Fibroblast of lung (primary cell): ENCODE data around the gene CWH43. TPM values are rescaled to one million over a fixed set of nuclear protein-coding genes. Genes with fewer than 3 reads are reported as not detected.

ENCODE experiments used
- DNase-seq, 2 donors: peaks; one replicate each; pipeline versions ENCODE4 v3.0.0 to v3.0.0-alpha.2; 2010; ENCODE audit warnings: low read depth in 2 of 2
- H2AFZ ChIP-seq: 2 replicates; pipeline ENCODE4 v1.5.1; 2012; ENCODE audit warnings: low read length, control low read depth, inconsistent platforms
- H3K27ac ChIP-seq: 2 replicates; pipeline ENCODE4 v1.5.1; 2011; ENCODE audit warnings: low read length, control low read depth; ENCODE audit not compliant: insufficient read depth
- H3K27me3 ChIP-seq: 2 replicates; pipeline ENCODE4 v1.5.1; 2011; ENCODE audit warnings: mild to moderate bottlenecking, low read length; ENCODE audit not compliant: control insufficient read depth, insufficient read depth
- H3K36me3 ChIP-seq: 2 replicates; pipeline ENCODE4 v1.5.1; 2011; ENCODE audit warnings: low read length; ENCODE audit not compliant: control insufficient read depth, insufficient read depth
- H3K4me1 ChIP-seq: 2 replicates; pipeline ENCODE4 v1.5.1; 2011; ENCODE audit warnings: low read length; ENCODE audit not compliant: control insufficient read depth, insufficient read depth; ENCODE audit errors: extremely low read depth
- H3K4me2 ChIP-seq: 2 replicates; pipeline ENCODE4 v1.5.1; 2011; ENCODE audit warnings: low read length, control low read depth; ENCODE audit not compliant: insufficient read depth; ENCODE audit errors: extremely low read depth
- H3K4me3 ChIP-seq, 4 experiments: fragments of 200-600 bp in 1 of 4; sonication (generic) in 1 of 4; replicated peaks in 1 of 4; 2 replicates each; pipeline ENCODE4 v1.5.1; 2011 to 2016; ENCODE audit warnings: low read length in 4 of 4, low read depth in 3 of 4, mild to moderate bottlenecking in 3 of 4, control low read depth in 2 of 4, inconsistent platforms in 1 of 4, mixed read lengths in 1 of 4; ENCODE audit not compliant: insufficient read depth in 1 of 4; ENCODE audit errors: control extremely low read depth in 1 of 4
- H3K79me2 ChIP-seq: 2 replicates; pipeline ENCODE4 v1.5.1; 2012; ENCODE audit warnings: mild to moderate bottlenecking, low read length, inconsistent platforms; ENCODE audit not compliant: control insufficient read depth, insufficient read depth
- H3K9ac ChIP-seq: 2 replicates; pipeline ENCODE4 v1.5.1; 2011; ENCODE audit warnings: mild to moderate bottlenecking, low read length, control low read depth; ENCODE audit not compliant: insufficient read depth
- H3K9me3 ChIP-seq: 2 replicates; pipeline ENCODE4 v1.5.1; 2012; ENCODE audit warnings: low read depth, low read length; ENCODE audit not compliant: control insufficient read depth, insufficient read depth
- H4K20me1 ChIP-seq: 2 replicates; pipeline ENCODE4 v1.5.1; 2011; ENCODE audit warnings: low read length; ENCODE audit not compliant: control insufficient read depth, insufficient read depth; ENCODE audit errors: extremely low read depth
- CTCF ChIP-seq, 2 donors: IDR thresholded peaks in 1 of 2; conservative IDR thresholded peaks in 1 of 2; 1 replicate in 1 of 2; 2 replicates in 1 of 2; pipeline ENCODE4 v1.5.1; 2011 to 2012; ENCODE audit warnings: low read length in 2 of 2, control low read depth in 1 of 2, inconsistent platforms in 1 of 2, low read depth in 1 of 2, mild to moderate bottlenecking in 1 of 2
- EZH2 ChIP-seq: IDR thresholded peaks from 2 replicates; pipeline ENCODE4 v1.5.1; 2012; ENCODE audit warnings: low read length, control low read depth, mild to moderate bottlenecking; ENCODE audit errors: missing control alignments
- polyA plus RNA-seq, 2 donors: library from polyadenylated mRNA; depleted of rRNA in 1 of 2; stranded (reverse) in 1 of 2; unstranded in 1 of 2; fragments of >200 nt; gene quantifications; 2 replicates each; pipeline ENCODE4 v1.2.1, GENCODE V29; 2011 to 2012; ENCODE audit warnings: missing spikeins in 1 of 2
- total RNA-seq: library from RNA; depleted of rRNA; stranded (reverse); fragments of >200 nt; gene quantifications from 2 replicates; pipeline ENCODE4 v1.2.1, GENCODE V29; 2014

Gene CWH43
- total and polyA plus RNA-seq, 2 donors (not counting 1 experiment from before 2014, with no cell fraction given), result not detected

- no peaks in the 10 kb centered on the region for H3K36me3 ChIP-seq
- no peak for DNase-seq
- no peaks in the 10 kb centered on the region for H4K20me1 ChIP-seq
- no peaks in the 10 kb centered on the region for H3K4me1 ChIP-seq
- H3K4me2 ChIP-seq, result no peak overlapping the region
- no peaks in the 10 kb centered on the region for H3K9me3 ChIP-seq
- no peaks in the 10 kb centered on the region for H3K27me3 ChIP-seq
- H3K9ac ChIP-seq, result no peak overlapping the region
- H3K27ac ChIP-seq, result no peak overlapping the region
- H2AFZ ChIP-seq, result no peak overlapping the region
- TF ChIP-seq CTCF (conservative IDR thresholded peaks at IDR 0.05 in 1 of 2, IDR thresholded peaks at IDR 0.05 in 1 of 2; ENCODE audit: low read depth in 1 of 2, low read length in 2 of 2) (no peak), EZH2 (no peak)
- H3K79me2 ChIP-seq, result no peaks in the 10 kb centered on the region
- no peak overlapping the region for H3K4me3 ChIP-seq
Measured at GRCh38 chr4:48958582-48958981, 27.5 kb upstream of the CWH43 start.

- H3K4me1 ChIP-seq, result no peaks in the 10 kb centered on the region
- H3K9ac ChIP-seq, result no peak overlapping the region
- H2AFZ ChIP-seq, result no peak overlapping the region
- H3K27ac ChIP-seq, result no peak overlapping the region
- no peaks in the 10 kb centered on the region for H3K36me3 ChIP-seq
- H4K20me1 ChIP-seq, result no peaks in the 10 kb centered on the region
- no peaks in the 10 kb centered on the region for H3K27me3 ChIP-seq
- DNase-seq, result no peak
- H3K4me3 ChIP-seq, result no peak overlapping the region
- TF ChIP-seq EZH2 (no peak), CTCF (conservative IDR thresholded peaks at IDR 0.05 in 1 of 2, IDR thresholded peaks at IDR 0.05 in 1 of 2; ENCODE audit: low read depth in 1 of 2, low read length in 2 of 2) (no peak)
- no peaks in the 10 kb centered on the region for H3K79me2 ChIP-seq
- no peaks in the 10 kb centered on the region for H3K9me3 ChIP-seq
- H3K4me2 ChIP-seq, result no peak overlapping the region
Measured at GRCh38 chr4:48960988-48961635, 25.0 kb upstream of the CWH43 start.

- Histone ChIP-seq H3K27ac (no peak overlapping the region), H3K4me2 (no peak overlapping the region), H3K27me3 (no peaks in the 10 kb centered on the region), H3K9ac (no peak overlapping the region), H3K36me3 (no peaks in the 10 kb centered on the region), H3K79me2 (no peaks in the 10 kb centered on the region), H2AFZ (no peak overlapping the region), H3K9me3 (no peaks in the 10 kb centered on the region), H3K4me3 (no peak overlapping the region), H4K20me1 (no peaks in the 10 kb centered on the region), H3K4me1 (no peaks in the 10 kb centered on the region)
- DNase-seq, result no peak
- no peak for TF ChIP-seq EZH2
- no peak for TF ChIP-seq CTCF (conservative IDR thresholded peaks at IDR 0.05 in 1 of 2, IDR thresholded peaks at IDR 0.05 in 1 of 2; ENCODE audit: low read depth in 1 of 2, low read length in 2 of 2)
Measured at GRCh38 chr4:48962636-48963035, 23.4 kb upstream of the CWH43 start.
